Esophagus mucosa (tissue), 1 donor: Measurements from ENCODE around the gene CALML3. TPM values are rescaled to one million over a fixed set of nuclear protein-coding genes. Genes with fewer than 3 reads are reported as not detected.

Source experiments
- ATAC-seq: fragments of 200-7000 bp; cut with Tn5 transposase; one replicate; pipeline ENCODE4 v1.9.1; 2020
- total RNA-seq: library from RNA; stranded (reverse); gene quantifications from one replicate; pipeline ENCODE4 v1.2.4, GENCODE V29; 2023
- donor health status: DM: yes; HTN: yes; CAD: no.

Gene CALML3
- total RNA-seq, 1 donor from 2014 or later, result 501 TPM

GRCh38 chr10:5527332-5528200, 2.8 kb downstream of the CALML3 start:
- peak; percentile 18 for ATAC-seq

- no peak for ATAC-seq
Measured at GRCh38 chr10:5528989-5529701, 4.4 kb downstream of the CALML3 start.

- ATAC-seq, result no peak
Measured at GRCh38 chr10:5529702-5530411, 5.1 kb downstream of the CALML3 start.

DNA sequence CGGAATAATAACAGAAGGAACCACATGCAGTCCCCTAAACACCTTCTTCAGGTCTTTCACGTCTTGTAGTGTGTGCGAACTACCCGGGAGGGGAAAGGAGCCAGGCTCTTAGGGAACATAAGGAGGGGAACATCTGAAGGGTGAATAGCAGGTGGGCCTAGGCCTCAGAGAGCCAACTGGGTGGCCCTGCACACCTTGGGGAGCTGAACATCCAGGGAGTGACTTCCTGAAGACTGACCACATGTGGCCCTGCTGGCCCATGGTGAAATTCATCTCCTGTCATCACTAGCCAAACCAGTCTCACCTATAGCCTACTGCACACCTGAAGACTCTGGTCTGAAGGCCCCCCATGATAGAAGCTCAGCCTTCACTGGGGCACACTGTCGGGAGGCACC, 5.6 kb downstream of the CALML3 start:
- ATAC-seq, result peak; percentile 5

GRCh38 chr10:5530846-5531557, 6.2 kb downstream of the CALML3 start:
- no peak for ATAC-seq

GRCh38 chr10:5531558-5532306, 7.0 kb downstream of the CALML3 start:
- no peak for ATAC-seq

- ATAC-seq, result peak; percentile 76
Measured at GRCh38 chr10:5532307-5532605, 7.5 kb downstream of the CALML3 start.

DNA sequence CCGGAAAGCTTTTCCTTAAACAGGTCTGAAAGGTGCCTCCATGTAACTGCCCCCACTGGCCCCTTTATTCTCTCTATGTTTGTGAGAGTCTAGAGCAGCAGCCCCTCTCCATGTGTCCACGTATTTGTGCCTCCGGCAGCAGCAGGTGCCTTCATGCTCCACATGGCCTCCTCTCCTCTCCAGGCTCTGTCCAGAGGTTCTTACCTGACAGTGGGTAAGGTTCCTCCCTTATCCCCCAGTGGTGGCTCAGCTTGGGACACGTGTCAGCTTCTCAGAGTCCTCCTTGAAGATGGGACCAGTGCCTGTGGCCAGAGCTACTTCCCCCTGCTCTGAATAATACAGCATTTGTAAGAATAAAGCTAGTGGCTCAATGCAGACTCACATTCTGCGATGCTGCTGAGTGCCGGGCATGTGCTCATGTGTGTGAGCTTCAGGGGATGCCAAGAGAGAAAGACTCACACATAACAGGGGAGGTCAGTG, 7.9 kb downstream of the CALML3 start:
- no peak for ATAC-seq

- ATAC-seq, result no peak
Measured at GRCh38 chr10:5533098-5533731, 8.5 kb downstream of the CALML3 start.

GRCh38 chr10:5534051-5534821, 9.5 kb downstream of the CALML3 start:
- ATAC-seq, result peak; percentile 63

- ATAC-seq, result no peak
Measured at GRCh38 chr10:5534880-5535856, 10.4 kb downstream of the CALML3 start.

GRCh38 chr10:5536486-5537081, 11.8 kb downstream of the CALML3 start:
- no peak for ATAC-seq

DNA sequence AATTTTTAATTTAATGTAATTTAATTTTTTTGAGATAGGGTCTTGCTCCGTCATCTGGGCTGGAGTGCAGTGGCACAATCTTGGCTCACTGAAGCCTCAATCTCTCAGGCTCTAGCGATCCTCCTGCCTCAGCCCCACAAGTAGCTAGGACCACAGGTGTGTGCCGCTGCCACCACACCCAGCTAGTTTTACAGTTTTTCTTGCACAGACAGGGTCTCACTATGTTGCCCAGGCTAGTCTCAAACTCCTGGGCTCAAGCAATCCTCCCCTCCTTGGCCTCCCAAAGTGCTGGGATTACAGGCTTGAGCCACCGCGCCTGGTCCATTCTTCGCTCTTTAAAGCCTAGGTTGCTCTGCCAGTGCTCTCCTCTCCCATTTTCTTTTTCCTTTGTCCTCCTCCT, 12.9 kb downstream of the CALML3 start:
- ATAC-seq, result no peak

GRCh38 chr10:5538446-5538845, 13.7 kb downstream of the CALML3 start:
- ATAC-seq, result peak; percentile 22

DNA sequence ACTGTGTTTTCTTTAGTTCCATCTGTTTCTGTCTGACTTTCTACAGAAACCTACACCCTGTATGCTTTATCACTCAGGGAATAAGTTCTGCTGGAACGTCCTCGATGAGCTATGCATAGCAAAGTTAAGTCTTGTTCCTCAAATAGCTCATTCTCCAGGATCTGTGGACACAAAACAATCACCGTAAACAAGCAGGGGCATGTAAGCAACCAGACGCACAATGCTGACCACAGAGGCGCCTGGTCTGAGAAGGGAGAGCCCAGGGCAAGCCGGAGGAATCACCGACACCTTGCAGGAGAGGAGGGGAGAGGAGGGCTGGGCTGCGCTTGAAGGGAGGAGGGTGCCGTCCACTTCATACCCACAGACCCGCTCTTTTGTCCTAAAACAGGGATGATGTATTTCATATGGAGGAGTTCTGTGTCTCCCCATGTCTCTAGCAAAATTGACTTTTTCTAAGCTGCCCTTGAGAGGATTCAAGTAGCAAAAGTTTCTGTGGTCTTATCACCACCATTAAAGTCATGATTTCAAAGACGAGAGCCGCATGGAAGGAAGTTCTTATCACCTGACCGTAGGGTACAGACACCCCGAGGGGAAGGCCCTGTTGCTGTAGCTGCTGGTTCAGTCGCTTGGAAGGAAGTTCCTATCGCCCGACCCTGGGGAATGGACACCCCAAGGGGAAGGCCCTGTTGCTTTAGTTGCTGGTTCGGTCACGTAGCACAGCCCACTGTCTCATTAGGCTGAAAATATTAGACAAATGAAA, 14.3 kb downstream of the CALML3 start:
- no peak for ATAC-seq

DNA sequence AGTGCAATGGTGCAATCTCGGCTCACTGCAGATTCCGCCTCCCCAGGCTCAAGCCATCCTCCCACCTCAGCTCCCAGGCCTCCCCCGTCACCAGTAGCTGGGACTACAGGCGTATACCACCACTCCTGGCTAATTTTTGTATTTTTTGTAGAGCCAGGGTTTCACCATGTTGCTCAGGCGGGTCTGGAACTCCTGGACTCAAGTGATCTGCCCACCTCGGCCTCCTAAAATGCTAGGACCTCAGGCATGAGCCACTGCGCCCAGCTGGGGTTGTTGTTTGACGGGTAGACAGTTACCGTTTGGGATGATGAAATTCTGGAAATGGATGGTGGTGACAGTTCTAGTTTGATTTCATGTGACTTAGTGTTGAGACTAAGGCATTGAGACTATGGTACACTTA, 15.3 kb downstream of the CALML3 start:
- no peak for ATAC-seq

- ATAC-seq, result no peak
Measured at GRCh38 chr10:5540891-5541290, 16.1 kb downstream of the CALML3 start.

- no peak for ATAC-seq
Measured at GRCh38 chr10:5542100-5542499, 17.3 kb downstream of the CALML3 start.
